Superior temporal gyrus (tissue), 1 donor: Measurements from ENCODE around the gene OSBPL6.
A peak's percentile ranks its signal among the peaks of the same experiment; 100 is the strongest.

Experiments used
- DNase-seq: peaks from one replicate; pipeline ENCODE4 v3.0.0-alpha.2; 2016; ENCODE audit errors: extremely low spot score

The OSBPL6 gene

DNA sequence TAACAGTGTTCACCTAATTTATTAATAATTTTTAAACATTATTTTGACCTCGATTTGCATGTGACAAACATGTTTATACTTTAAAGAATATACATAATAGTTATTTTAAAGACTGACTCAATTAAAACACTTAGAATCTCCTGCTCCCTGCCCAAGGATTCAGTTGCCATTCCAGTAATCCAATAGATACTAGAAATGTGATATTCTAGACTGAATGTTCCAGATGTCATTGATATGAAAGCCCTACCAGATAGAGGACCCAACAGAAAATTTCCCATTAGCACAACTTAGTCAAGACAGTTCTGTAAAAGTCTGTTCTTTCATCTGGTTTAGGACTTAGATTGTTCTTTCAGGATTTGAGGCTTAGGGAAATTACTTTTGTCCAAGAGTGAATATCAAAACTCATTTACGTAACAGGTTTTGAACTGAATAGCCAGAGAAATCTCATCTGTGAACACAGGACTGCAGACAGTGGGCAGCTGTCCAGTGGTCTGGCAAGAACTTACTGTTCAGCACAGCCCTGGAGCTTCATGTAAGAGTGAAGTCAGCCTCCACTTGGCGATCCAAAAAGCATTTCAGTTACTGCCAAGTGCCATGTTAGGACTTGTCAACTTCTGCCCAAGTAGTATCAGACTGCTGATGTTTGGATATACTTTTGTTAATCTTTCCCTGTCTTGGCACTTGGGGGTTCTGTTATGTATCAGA, 77.5 kb downstream of the OSBPL6 start:
- peak; percentile 55 for DNase-seq

DNA sequence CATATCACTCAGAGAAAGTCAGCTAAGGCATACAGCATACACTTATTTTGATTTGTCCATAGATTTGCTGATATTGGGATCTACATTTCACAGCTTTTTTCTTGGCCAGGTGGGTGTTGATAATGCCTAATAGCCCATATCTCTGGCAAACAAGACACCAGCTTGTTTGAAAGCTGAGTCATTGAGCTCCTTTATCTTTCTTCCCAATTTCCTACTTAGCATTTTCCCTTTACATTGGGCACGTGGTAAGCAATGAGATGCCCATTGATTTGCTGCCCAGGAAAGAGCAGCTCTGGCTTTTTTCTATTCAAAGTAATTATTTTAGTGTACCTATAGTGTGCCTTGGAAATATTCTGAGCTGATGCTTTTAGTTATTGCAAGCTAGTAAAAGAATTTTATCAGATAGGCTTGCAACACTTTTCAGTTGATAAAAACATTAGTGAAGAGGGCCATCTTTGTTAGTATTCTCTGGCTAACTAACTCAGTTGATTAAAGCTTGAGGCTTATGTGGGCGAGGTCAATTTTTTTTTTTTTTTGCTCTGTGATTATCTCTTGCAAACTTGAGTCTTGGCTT, 79.6 kb downstream of the OSBPL6 start:
- DNase-seq = no peak

DNA sequence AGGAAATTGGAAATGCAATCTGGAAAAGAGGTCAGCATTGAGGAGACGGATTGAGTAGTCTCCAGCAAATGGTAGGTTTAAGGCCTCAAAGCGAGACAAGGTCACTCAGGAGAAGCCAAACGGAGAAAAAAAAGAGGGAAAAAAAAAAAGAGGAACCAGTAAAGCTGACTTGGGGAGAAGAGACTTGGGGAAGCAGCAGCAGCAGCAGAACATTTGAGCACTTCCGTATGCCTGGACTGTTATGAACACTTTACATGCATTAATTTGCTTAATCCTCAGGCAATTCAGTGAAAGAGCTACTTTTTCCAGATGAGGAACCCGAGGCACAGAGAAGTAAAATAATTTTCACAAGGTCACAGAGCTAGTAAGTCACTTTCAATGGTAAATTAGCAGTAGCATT, 81.3 kb downstream of the OSBPL6 start:
- no peak for DNase-seq

DNA sequence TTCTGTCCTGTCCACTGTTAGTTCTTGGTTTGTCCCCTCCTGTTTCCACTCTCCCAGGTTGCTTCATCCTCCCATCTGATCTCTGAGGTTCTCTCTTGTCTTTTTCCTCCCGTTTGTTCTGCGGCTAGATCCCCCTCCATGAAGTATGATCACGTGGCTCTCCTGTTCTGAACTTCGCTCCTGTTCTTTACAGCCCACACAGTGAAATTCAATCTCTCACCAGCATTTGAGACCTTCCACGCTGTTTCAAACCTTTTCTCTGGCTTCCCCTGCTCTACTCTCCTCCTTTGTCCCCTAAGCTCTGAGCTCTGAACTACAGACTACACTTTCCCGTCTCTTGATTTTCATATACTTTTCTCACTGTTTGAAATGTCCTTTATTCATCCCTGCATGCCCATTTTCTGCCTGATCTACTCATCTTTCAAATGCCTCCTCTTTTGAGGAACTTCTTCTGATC, 83.5 kb downstream of the OSBPL6 start:
- no peak for DNase-seq

DNA sequence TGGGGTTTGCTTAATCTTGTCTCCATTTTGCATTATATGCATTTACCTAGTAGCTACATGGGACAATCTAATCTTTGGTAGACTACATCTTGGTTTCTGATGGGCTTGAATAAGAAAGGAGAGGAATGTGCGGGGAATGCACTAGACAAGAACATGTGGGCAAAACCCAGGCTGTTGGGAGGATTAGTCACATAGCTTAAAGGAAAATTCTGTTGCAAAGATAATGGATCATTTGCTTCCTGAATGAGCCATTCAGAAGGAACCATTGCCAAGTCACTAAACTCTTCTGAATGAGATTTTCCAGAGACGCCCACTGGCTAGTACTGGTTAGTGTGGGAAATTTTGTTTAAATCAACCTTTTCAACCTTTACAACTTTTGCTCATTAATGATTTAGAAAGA, 84.8 kb downstream of the OSBPL6 start:
- DNase-seq = peak; percentile 41

DNA sequence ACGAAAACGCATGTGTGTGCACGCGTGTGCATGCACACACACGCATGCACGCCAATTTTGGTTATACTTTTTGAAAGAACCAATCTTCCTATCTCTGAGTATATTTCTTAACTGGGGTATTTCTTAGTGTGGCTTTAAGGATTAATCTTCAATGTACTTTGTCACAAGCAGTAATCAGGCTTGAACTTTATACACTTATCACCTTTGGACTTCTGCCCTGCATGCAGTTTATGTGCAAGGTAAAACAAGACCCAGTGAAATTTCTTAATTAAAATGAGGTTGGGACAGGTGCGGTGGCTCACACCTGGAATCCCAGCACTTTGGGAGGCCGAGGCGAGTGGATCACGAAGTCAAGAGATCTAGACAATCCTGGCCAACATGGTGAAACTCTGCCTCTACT, 85.3 kb downstream of the OSBPL6 start:
- DNase-seq = no peak

DNA sequence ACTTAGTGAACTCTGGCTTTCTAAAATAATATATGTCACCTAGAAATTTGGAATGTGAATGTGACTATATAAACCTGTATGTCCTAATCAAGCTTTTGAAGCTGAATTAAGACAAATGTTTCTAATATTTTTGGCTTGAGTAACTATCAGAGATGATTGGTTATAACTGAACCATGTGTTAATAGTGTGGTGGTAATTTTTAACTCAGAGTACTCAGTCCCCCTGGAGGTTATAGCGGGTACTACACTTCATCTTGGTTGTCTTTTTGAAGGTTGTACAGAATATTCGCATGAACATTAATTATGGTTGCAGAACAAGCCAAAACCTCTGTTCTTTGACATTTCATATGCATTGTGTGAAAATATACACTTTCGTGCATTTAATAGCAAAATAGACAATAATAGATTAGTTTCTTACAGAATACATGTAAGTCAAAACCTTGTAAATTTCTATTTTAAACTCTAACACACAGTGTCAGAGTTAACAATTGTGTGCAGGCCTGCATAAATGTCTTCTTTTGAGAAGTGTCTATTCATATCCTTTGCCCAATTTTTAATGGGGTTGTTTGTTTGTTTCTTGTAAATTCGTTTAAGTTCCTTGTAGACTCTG, 86.0 kb downstream of the OSBPL6 start:
- peak; percentile 78 for DNase-seq

DNA sequence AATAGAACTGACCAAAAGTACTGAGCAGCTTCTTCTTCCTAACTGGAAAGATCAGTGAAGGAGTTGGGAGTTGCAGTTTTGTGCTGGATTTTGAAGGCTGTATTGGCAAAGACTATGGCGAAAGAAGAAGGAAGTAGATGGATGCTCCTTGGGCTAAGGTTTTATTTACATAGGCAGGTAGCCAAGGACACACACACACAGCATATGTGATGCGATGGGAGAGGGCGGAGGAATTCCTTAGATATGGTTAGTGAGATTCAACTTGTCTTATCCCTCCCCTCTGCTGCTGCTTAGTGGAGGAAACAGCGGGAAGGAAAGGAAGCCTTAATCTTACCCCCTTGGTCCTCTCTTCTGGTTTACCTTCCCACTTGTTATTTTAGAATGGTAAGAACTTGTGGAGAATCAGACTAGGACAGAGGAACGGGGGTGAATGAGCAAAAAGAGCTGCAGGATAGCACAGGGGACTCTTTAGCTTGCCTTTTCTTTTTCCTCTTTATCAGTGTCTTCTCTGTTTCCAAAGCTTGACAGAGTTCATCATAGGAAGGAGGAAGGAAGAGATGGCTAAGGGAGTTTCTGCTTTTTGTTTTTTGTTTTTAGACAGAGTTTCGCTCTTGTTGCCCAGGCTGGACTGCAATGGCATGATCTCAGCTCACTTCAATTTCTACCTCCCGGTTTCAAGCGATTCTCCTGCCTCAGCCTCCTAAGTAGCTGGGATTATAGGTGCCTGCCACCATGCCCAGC, 87.9 kb downstream of the OSBPL6 start:
- no peak for DNase-seq

DNA sequence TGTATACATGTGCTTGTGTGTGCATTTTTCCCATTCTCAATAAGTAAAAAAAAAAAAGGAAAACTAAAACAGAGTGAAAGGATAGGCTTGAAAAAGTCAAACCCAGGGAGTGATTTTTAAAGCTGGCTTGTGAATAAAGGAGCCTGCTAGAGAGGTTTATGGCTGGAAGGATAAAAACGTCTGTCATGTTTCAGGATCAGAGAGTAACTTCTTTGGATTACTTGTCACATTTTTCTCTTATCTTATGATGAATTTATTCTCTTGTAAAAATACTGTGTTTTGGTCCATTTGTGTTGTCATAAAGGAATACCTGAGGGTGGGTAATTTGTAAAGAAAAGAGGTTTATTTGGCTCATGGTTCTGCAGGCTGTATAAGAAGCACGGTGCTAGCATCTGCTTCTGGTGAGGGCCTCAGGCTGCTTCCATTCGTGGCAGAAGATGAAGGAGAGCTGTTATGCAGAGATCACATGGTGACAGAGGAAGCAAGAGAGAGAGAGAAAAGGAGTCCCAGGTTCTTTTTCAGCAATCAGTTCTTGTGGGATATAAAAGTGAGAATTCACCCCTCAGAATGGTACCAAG, 89.1 kb downstream of the OSBPL6 start:
- DNase-seq = no peak

DNA sequence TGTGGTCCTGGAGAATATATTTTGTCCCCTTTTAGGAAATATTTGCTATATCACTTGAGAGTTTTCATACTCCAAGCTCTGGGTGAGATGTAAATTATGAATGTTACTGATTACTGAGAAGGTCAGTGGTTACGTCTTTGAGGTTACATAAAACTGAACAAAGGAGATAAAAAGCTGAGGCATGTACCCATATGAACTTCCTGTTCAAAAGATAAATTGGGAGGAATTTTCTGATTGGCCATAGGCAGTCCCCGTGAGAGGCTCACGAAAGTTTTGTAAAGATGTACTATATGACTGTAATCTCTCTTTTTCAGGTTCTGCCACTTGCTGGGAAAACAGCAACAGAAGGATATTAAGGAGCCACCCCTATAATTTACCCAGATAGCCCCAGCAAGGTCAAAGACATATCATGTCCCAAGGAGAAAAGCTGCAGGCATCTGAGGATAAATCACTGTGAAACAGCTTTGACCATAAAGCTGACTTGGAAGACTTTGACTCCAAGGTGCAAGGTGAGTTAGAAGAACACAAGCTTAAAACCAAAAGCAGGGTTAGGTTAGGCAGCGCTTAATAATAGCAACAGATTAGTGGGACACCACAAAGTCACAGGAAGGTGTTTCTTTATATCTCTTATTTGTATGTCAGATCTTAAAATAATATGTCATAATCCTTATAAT, 90.4 kb downstream of the OSBPL6 start:
- no peak for DNase-seq

DNA sequence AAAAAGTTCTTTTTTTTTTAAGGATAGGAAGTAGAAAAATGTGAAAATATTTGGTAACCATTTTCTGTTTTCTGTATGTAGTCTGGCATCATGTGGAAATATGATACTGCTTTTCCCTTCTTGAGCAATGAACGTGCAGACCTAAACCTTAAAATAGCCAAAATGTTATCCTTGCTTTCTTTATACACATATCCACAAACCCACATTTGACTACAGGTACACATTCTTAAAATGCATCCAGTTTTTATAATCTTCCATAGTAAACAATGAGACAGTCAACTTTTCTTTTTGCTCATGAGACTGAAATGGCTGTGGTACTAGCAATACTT, 90.9 kb downstream of the OSBPL6 start:
- no peak for DNase-seq

DNA sequence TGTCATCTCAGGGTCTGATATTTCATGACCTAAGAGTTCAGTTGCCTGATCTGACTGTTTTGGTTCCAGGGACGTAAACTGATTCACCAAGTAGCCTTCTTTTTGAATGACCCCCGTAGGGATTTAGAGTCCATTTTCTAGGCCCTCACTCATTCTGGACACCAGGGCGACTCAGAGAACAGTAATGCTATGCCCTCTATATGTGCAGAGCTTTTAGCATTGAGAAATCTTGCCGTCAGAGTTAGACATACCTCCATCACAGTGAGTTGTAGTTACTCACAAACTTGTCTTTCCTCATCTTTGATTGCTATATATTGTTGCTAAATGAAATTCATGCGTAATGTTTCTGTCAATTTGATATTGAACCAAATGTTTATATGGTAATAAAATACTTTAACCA, 92.3 kb downstream of the OSBPL6 start:
- DNase-seq = no peak

DNA sequence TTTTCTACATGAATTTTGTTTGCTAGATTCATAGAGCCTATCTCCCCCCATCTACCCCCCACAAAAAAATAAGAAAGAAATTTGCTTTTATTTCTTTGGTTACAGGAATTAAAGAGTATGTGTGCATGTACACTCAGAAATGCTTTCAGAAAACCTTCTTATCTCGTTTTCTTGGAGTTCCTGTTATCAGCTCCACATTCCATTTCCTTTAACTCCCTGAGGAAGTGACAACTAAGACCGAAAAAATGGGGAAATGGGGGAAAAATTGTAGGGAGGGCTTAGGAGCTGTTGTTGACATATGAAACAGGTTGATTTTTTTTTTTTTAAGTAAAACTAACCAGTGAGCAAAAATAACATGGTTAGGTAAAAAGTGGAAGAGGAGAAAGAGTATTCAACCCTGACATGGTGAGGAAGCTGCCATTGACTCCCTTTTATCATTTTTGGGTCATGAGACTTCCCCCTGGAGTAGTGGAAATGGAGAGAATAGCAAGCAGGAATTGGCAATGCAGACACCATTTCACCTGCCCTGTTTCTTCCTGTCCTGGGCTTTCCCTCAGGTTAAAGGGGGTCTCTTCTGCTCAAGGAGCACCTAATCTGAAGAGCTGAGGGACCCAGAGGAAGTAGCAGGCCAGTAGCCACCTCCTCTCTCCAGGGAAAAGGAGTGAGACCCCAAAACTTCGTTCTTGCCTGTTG, 93.5 kb downstream of the OSBPL6 start:
- no peak for DNase-seq

DNA sequence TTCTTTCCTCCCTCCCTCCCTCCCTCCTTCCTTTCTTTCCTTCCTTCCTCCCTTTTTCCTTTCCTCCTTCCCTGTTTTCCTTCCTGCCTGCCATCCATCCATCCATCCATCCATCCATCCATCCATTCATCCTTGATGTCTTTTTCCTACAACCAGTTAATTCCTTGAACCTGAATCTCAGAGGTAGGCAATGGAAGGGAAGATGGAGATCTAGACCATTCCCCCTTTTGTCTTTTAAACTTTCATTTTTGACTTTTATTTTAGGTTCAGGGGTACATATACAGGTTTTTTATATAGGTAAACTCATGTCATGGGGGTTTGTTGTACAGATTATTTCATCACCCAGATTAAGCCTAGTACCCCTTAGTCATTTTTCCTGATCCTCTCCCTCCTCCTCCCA, 97.4 kb downstream of the OSBPL6 start:
- DNase-seq = no peak

DNA sequence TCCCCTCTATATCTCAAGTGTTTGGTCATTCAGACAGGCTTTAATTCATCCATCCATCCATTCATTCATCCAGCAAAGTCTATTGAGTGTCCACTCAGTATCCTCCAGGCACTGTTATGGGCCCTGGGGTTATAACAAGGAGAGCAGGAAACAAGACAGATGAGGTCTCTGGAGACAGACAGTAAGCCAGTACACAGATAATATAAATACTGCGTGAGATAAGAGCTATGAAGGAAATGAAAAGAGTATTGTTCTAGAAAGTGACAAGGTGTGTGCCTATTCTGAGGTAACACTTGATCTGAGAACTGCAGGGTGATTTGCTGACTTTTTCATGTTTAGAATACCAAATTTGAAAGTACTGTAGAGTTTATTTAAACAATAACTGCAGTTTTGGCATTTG, 98.3 kb downstream of the OSBPL6 start:
- no peak for DNase-seq

DNA sequence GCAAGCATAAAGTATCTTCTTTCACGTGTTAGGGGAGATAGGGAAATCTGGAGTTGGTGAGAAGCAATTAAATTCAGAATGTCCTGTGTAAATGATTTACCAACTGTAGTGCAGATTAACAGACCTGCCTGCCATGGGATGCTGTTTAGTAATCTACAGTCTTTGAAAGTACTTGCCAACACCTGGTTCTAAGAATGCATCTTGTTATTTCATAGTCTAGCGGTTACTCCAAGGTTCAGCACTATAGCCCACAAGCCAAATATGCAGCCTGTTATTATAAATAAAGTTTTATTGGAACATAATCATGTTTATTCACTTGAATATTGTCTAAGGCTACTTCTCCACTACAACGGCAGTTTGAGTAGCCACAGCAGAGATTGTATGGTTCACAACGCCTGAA, 100.8 kb downstream of the OSBPL6 start:
- DNase-seq = no peak

DNA sequence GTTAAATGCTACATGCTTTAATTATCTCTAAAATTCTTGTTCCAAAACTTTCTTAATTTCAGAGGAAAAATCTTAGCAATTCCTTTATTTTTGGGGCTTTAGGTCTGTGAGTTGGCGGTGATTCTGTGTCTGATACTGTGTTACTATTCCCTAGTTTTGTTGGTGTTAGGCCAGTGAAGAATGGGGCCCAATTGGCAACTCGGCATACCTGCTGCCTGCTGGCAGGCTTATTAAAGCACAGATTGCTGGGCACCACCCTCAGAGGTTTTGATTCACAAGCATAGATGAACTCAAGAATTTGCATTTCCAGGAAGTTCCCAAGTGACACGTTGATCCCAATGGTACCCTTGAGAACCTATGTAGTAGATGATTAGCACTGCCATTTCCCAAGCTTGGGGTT, 101.6 kb downstream of the OSBPL6 start:
- DNase-seq = no peak

DNA sequence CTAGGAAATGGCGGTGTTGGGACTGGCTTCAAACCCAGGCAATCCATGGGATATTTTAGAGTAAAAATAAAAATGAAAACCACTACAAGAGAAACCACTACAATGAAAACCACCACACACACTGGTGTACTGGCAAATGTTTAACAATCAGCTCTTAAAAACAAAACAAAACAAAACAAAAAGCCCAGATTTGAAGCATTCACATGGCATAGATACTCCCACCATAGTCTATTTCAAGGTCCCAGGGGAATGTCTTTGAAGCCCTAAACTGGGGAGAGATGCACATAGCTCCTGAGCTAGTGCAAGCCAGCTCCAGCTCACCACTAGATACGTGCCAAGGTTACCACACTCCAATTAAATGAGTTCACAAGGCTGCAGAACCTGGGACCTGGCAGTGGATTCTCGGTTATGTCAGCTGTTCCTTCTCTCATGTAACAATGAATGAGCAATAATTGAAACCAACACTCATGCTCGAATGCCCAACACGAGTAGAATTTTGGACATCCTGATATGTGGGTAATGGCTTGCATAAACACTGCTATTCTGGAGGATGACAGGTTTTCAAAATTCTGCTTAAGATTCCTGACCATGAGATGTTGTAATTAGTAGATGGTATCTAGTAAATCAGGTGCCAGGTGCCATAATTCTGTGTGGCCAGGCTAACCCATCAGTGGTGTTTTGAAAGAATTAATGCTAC, 102.2 kb downstream of the OSBPL6 start:
- no peak for DNase-seq

DNA sequence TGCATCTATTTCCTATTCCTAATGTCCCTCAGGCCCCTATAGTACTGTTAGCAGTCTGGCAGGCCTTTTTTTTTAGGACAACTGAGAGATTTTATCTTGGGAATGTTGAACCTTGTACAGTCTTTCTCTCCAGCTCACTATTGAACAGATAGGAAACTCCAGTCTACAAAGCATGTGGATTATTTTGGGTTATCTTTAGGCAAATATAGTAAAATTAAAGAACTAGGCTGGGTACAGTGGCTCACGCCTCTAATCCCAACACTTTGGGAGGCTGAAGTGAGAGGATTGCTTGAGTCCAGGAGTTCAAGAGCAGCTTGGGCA, 102.7 kb downstream of the OSBPL6 start:
- DNase-seq = no peak

DNA sequence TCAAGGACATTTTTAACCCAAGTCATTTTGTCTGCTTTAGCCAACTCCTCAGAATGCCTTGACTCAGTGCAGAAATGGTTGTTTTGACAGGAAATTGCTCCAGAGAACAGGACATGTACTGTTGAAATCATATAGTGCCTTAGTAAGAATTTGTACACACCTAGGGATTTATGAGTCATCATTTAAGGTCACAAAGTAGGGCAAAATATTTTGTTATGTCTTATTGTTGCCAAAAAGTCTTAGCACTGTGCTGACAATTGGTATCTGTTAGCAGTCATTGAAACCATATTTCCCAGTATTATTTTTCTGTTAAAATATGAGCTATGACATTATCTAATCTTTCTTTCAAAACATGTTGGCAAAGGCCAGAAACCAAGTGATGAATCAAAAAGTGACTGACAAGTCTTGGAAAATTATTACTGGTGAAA, 104.5 kb downstream of the OSBPL6 start:
- DNase-seq = no peak
